Naive thymus-derived CD8-positive, alpha-beta T cell (primary cell): ENCODE measurements around the gene DAO. TPM values are rescaled to one million over a fixed set of nuclear protein-coding genes. Genes with fewer than 3 reads are reported as not detected.
A peak's percentile ranks its signal among the peaks of the same experiment; 100 is the strongest.

Experiments used
- ATAC-seq, 2 donors: fragments of 150-1000 bp; cut with Tn5 transposase in 1 of 2; sonication (Bioruptor Pico), chemical (Tn5 transposase) in 1 of 2; 1 replicate in 1 of 2; 2 replicates in 1 of 2; pipeline ENCODE4 v1.10.0; 2021; ENCODE audit warnings: mild to moderate bottlenecking in 2 of 2, moderate library complexity in 2 of 2
- POLR2A ChIA-PET: fragments of 350-600 bp; sonication (Branson Sonifier 250); formaldehyde crosslinking; loops from one replicate; lab custom pipeline; 2021; ENCODE audit warnings: antibody characterized with exemption; lab: Charles Lee
- DNase-seq, 10 donors: peaks; one replicate each; pipeline versions ENCODE4 v3.0.0 to v3.0.0-alpha.2; 2020 to 2022
- H3K27ac Mint-ChIP-seq, 10 donors: one replicate each; pipeline ENCODE4 v1.8.0; 2020 to 2022; ENCODE audit warnings: mild to moderate bottlenecking in 10 of 10, mixed read lengths in 10 of 10, moderate library complexity in 4 of 10, inconsistent platforms in 1 of 10
- H3K27me3 Mint-ChIP-seq, 5 donors: one replicate each; pipeline ENCODE4 v1.8.0; 2021 to 2022; ENCODE audit warnings: mixed read lengths in 5 of 5
- H3K36me3 Mint-ChIP-seq, 3 donors: one replicate each; pipeline ENCODE4 v1.8.0; 2020 to 2022; ENCODE audit warnings: mixed read lengths in 3 of 3, mild to moderate bottlenecking in 2 of 3, inconsistent platforms in 1 of 3
- H3K4me1 Mint-ChIP-seq, 4 donors: one replicate each; pipeline ENCODE4 v1.8.0; 2021 to 2022; ENCODE audit warnings: mixed read lengths in 4 of 4
- H3K4me3 Mint-ChIP-seq, 10 donors: one replicate each; pipeline ENCODE4 v1.8.0; 2020 to 2022; ENCODE audit warnings: mild to moderate bottlenecking in 10 of 10, mixed read lengths in 10 of 10, moderate library complexity in 6 of 10, inconsistent platforms in 1 of 10
- H3K9me3 Mint-ChIP-seq, 9 donors: one replicate each; pipeline ENCODE4 v1.8.0; 2020 to 2022; ENCODE audit warnings: mixed read lengths in 9 of 9, mild to moderate bottlenecking in 3 of 9, inconsistent platforms in 1 of 9, moderate library complexity in 1 of 9
- polyA plus RNA-seq, 3 donors: library from polyadenylated mRNA; unstranded; fragments of 300-500 nt; fragmentation: Illumina TruSeq; gene quantifications; one replicate each; pipeline ENCODE4 v1.2.3, GENCODE V29; 2021
- total RNA-seq, 8 experiments: library from RNA in 2 of 8; stranded (reverse) in 2 of 8; gene quantifications; one replicate each; pipeline ENCODE4 v1.2.3 and lab custom pipeline; 2021 to 2026

The DAO gene
- total and polyA plus RNA-seq, 5 experiments from 2014 or later, result not detected

GRCh38 chr12:108886873-108887629 is 7.2 kb downstream of the DAO start:
- H3K27me3 Mint-ChIP-seq, result no peaks in the 10 kb centered on the region
- POLR2A ChIA-PET, result no interaction called here
- no peak for ATAC-seq
- peaks cover 0 to 14% (median 2%) of the 10 kb centered on the region in 9 donors for H3K9me3 Mint-ChIP-seq
- peaks cover 0 to 4% (median 0%) of the 10 kb centered on the region in 4 donors for H3K4me1 Mint-ChIP-seq
- H3K4me3 Mint-ChIP-seq, result no peak overlapping the region
- no peaks in the 10 kb centered on the region for H3K36me3 Mint-ChIP-seq
- DNase-seq, result peak in 1 of 10 donors; percentile 6
- H3K27ac Mint-ChIP-seq, result no peak overlapping the region

DNA sequence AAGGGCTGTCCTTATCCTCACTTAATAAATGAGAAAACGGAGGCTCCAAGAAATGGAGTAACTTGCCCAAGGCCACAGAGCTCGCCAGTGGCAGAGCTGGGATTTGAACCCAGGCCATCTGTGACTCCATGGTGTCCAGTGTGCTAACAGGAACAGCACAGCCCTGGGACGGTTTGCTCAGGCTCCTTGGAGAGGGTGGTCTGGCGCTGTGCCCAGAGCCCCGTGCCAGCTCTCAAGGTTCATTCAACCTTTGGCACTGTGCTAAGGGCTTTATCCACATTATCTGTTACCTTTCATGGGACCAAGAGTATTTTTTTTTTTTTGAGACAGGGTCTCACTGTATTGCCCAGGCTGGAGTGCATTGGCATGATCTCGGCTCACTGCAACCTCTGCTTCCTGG is 8.1 kb downstream of the DAO start:
- no peak for ATAC-seq
- Mint-ChIP-seq H3K9me3 (peaks cover 0 to 14% (median 2%) of the 10 kb centered on the region in 9 donors), H3K36me3 (no peaks in the 10 kb centered on the region), H3K4me3 (no peak overlapping the region), H3K4me1 (peaks cover 0 to 4% (median 0%) of the 10 kb centered on the region in 4 donors), H3K27ac (no peak overlapping the region), H3K27me3 (no peaks in the 10 kb centered on the region)
- POLR2A ChIA-PET, result interaction anchor here (0.5 kb wide), 1 partner anchor 56 kb away, joined by 5 read pairs; no protein-coding TSS in a partner anchor
- DNase-seq, result peak in 1 of 10 donors; percentile 23

DNA sequence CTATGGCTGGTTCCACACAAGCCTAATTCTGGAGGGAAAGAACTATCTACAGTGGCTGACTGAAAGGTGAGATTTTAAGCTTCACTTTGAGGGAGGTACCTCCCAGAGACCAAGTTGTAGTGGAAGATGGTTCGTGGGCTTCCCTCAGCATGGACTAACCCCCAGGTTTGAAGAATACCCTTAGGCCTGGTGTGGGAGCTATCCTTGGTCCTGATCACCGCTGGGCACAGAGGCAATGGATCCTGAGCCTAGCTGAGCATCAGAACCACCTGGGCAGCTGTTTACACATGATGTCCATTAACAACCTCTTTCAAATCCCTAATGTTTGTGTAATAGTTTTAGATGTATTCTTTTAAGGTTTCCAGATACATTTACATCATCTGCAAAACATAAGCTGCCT is 10.3 kb downstream of the DAO start:
- Mint-ChIP-seq H3K36me3 (peaks cover 0 to 2% (median 0%) of the 10 kb centered on the region in 3 donors), H3K27ac (no peak overlapping the region), H3K4me3 (no peak overlapping the region), H3K4me1 (no peaks in the 10 kb centered on the region), H3K27me3 (peaks cover 0 to 5% (median 2%) of the 10 kb centered on the region in 5 donors), H3K9me3 (peaks cover 0 to 14% (median 2%) of the 10 kb centered on the region in 9 donors)
- DNase-seq, result no peak
- no peak for ATAC-seq
- POLR2A ChIA-PET, result no interaction called here

DNA sequence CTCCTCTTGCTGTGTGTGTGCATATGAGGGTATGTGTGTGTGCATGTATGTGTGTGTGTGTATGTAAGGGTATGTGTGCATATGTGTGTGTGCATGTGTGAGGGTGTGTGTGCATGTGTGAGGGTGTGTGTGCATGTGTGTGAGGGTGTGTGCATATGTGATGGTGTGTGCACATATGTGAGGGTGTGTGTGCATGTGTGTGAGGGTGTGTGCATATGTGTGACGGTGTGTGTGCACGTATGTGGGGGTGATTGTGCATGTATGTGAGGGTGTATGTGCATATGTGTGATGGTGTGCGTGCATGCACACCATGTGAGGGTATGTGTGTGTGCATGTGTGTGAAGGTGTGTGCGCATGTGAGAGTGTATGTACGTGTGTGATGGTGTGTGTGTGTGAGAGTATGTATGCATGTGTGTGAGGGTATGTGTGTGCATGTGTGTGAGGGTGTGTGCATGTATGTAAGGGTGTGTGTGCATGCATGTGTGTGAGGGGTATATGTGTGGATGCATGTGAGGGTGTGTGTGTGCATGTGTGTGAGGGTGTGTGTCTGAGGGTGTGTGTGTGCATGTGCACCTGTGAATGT is 15.4 kb downstream of the DAO start:
- DNase-seq, result no peak
- Mint-ChIP-seq H3K4me3 (no peak overlapping the region), H3K27ac (no peak overlapping the region), H3K4me1 (peaks cover 0 to 4% (median 0%) of the 10 kb centered on the region in 4 donors), H3K9me3 (peaks cover 0 to 6% (median 2%) of the 10 kb centered on the region in 9 donors), H3K36me3 (peaks cover 0 to 2% (median 0%) of the 10 kb centered on the region in 3 donors), H3K27me3 (peaks cover 0 to 15% (median 12%) of the 10 kb centered on the region in 5 donors)
- POLR2A ChIA-PET, result no interaction called here
- no peak for ATAC-seq

DNA sequence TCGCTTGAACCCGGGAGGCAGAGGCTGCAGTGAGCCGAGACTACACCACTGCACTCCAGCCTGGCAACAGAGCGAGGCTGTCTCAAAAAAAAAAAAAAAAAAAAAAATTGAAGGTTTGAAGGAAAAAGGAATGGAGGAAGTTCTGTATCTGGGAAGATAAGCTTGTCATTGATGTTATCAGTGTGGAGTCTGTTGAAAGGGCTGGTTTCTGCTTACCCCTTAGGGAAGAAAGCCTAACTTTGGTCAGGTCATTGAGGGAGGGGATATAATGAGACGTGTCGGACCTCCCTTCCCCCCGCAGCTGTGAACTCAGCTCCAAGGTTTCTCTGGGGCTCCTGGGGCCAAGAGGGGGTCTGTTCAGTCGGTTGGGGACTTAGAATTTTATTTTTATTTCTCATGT is 16.4 kb downstream of the DAO start:
- ATAC-seq (no peak), DNase-seq (no peak)
- POLR2A ChIA-PET, result no interaction called here
- peaks cover 0 to 4% (median 0%) of the 10 kb centered on the region in 4 donors for H3K4me1 Mint-ChIP-seq
- no peaks in the 10 kb centered on the region for H3K9me3 Mint-ChIP-seq
- H3K27ac Mint-ChIP-seq, result no peak overlapping the region
- H3K27me3 Mint-ChIP-seq, result peaks cover 0 to 21% (median 17%) of the 10 kb centered on the region in 5 donors
- H3K36me3 Mint-ChIP-seq, result peaks cover 0 to 2% (median 0%) of the 10 kb centered on the region in 3 donors
- H3K4me3 Mint-ChIP-seq, result no peak overlapping the region

GRCh38 chr12:108896817-108897216 is 16.9 kb downstream of the DAO start:
- H3K4me1 Mint-ChIP-seq, result peaks cover 0 to 4% (median 0%) of the 10 kb centered on the region in 4 donors

GRCh38 chr12:108899145-108899544 is 19.3 kb downstream of the DAO start:
- Mint-ChIP-seq H3K27ac (no peak overlapping the region), H3K4me3 (no peak overlapping the region), H3K36me3 (peaks cover 0 to 2% (median 0%) of the 10 kb centered on the region in 3 donors), H3K4me1 (peaks cover 0 to 4% (median 2%) of the 10 kb centered on the region in 4 donors), H3K9me3 (no peaks in the 10 kb centered on the region), H3K27me3 (peaks cover 0 to 27% (median 16%) of the 10 kb centered on the region in 5 donors)
- ATAC-seq (no peak), DNase-seq (no peak)
- POLR2A ChIA-PET, result no interaction called here

More at GRCh38 chr12:108896817-108897216, 16.9 kb downstream of the DAO start:
- Mint-ChIP-seq H3K36me3 (peaks cover 0 to 2% (median 0%) of the 10 kb centered on the region in 3 donors), H3K27ac (no peak overlapping the region), H3K27me3 (peaks cover 0 to 23% (median 17%) of the 10 kb centered on the region in 5 donors), H3K9me3 (no peaks in the 10 kb centered on the region), H3K4me3 (no peak overlapping the region)
- DNase-seq (no peak), ATAC-seq (no peak)
- POLR2A ChIA-PET, result no interaction called here

- Mint-ChIP-seq H3K36me3 (no peaks in the 10 kb centered on the region), H3K4me3 (peak overlapping the region in 1 of 10 donors; percentile 57)
Measured at GRCh38 chr12:108905725-108906124, 25.8 kb downstream of the DAO start.

GRCh38 chr12:108906971-108907370 is 27.1 kb downstream of the DAO start:
- POLR2A ChIA-PET, result no interaction called here
- no peak overlapping the region for H3K27ac Mint-ChIP-seq
- H3K4me3 Mint-ChIP-seq, result no peak overlapping the region

More at GRCh38 chr12:108905725-108906124, 25.8 kb downstream of the DAO start:
- peaks cover 0 to 34% (median 0%) of the 10 kb centered on the region in 4 donors for H3K4me1 Mint-ChIP-seq
- DNase-seq, result no peak
- H3K27ac Mint-ChIP-seq, result no peak overlapping the region
- POLR2A ChIA-PET, result no interaction called here
- H3K27me3 Mint-ChIP-seq, result peaks cover 10 to 28% (median 15%) of the 10 kb centered on the region in 5 donors
- H3K9me3 Mint-ChIP-seq, result no peaks in the 10 kb centered on the region
- ATAC-seq, result no peak

GRCh38 chr12:108907839-108908351 is 28.0 kb downstream of the DAO start:
- peaks cover 0 to 2% (median 0%) of the 10 kb centered on the region in 9 donors for H3K9me3 Mint-ChIP-seq
- peaks cover 8 to 24% (median 11%) of the 10 kb centered on the region in 5 donors for H3K27me3 Mint-ChIP-seq
- no peak for ATAC-seq
- H3K36me3 Mint-ChIP-seq, result no peaks in the 10 kb centered on the region
- DNase-seq, result no peak
- POLR2A ChIA-PET, result interaction anchor here (0.5 kb wide), 1 partner anchor 131 kb away, joined by 4 read pairs; no protein-coding TSS in a partner anchor
- no peak overlapping the region for H3K4me3 Mint-ChIP-seq
- peaks cover 0 to 34% (median 0%) of the 10 kb centered on the region in 4 donors for H3K4me1 Mint-ChIP-seq
- no peak overlapping the region for H3K27ac Mint-ChIP-seq

More at GRCh38 chr12:108906971-108907370, 27.1 kb downstream of the DAO start:
- H3K36me3 Mint-ChIP-seq, result no peaks in the 10 kb centered on the region
- peaks cover 0 to 34% (median 0%) of the 10 kb centered on the region in 4 donors for H3K4me1 Mint-ChIP-seq
- H3K9me3 Mint-ChIP-seq, result no peaks in the 10 kb centered on the region
- peaks cover 8 to 24% (median 11%) of the 10 kb centered on the region in 5 donors for H3K27me3 Mint-ChIP-seq
- ATAC-seq, result no peak
- no peak for DNase-seq

GRCh38 chr12:108910336-108910735 is 30.4 kb downstream of the DAO start:
- H3K36me3 Mint-ChIP-seq, result no peaks in the 10 kb centered on the region
- DNase-seq (no peak), ATAC-seq (no peak)
- POLR2A ChIA-PET, result no interaction called here
- H3K4me1 Mint-ChIP-seq, result peaks cover 0 to 26% (median 4%) of the 10 kb centered on the region in 4 donors
- no peak overlapping the region for H3K4me3 Mint-ChIP-seq
- peaks cover 0 to 2% (median 0%) of the 10 kb centered on the region in 9 donors for H3K9me3 Mint-ChIP-seq
- H3K27me3 Mint-ChIP-seq, result peaks cover 8 to 24% (median 11%) of the 10 kb centered on the region in 5 donors
- no peak overlapping the region for H3K27ac Mint-ChIP-seq

- Mint-ChIP-seq H3K36me3 (no peaks in the 10 kb centered on the region), H3K9me3 (peaks cover 0 to 2% (median 0%) of the 10 kb centered on the region in 9 donors), H3K27me3 (peaks cover 4 to 11% (median 8%) of the 10 kb centered on the region in 5 donors), H3K4me1 (peaks cover 0 to 17% (median 4%) of the 10 kb centered on the region in 4 donors), H3K27ac (no peak overlapping the region), H3K4me3 (no peak overlapping the region)
- POLR2A ChIA-PET, result no interaction called here
- DNase-seq (no peak), ATAC-seq (no peak)
Measured at GRCh38 chr12:108911915-108912314, 32.0 kb downstream of the DAO start.
